HT-29 (cell line): ENCODE results near the gene LNP1. TPM values are rescaled to one million over a fixed set of nuclear protein-coding genes. Genes with fewer than 3 reads are reported as not detected.
"Not testable (repeated sequence)": the region's sequence is repeated elsewhere in the genome, so short reads cannot be mapped to it uniquely, and the experiment has no call there.

Source experiments
- DNase-seq: peaks from one replicate; pipeline ENCODE4 v3.0.0-alpha.2; 2015; ENCODE audit warnings: low spot score
- total RNA-seq: library from RNA; depleted of rRNA; stranded (reverse); fragments of >200 nt; shearing (Covaris generic); gene quantifications from 2 replicates; pipeline ENCODE4 v1.2.3, GENCODE V29; 2014

LNP1 gene
- total RNA-seq, 1 experiment from 2014 or later = 0.81 TPM

DNA sequence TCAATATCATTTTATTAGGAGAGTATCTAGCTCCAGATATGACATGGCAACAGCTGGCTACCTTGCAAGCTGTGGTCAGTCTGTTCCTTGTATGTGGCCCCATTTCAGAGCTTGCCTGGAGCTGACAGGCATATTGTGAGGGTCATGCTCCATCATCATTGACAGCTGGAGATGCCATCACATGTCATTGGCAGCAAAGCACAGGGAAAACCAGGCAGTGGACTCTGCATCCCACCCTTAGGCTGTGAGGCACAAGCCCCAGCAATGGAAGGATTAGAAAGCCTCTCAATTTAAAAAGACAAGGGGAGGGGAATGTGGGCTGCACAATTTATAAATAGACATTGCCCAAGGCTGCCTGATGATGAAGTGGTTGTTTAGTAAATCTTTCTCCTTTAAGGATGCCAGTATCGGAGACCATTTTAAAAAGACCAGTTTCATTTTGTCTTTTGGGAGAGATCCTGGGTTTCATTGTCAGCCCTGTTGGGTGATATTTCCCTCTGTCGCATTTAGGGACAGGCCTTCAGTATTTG, 27.9 kb downstream of the LNP1 start:
- DNase-seq = no peak

DNA sequence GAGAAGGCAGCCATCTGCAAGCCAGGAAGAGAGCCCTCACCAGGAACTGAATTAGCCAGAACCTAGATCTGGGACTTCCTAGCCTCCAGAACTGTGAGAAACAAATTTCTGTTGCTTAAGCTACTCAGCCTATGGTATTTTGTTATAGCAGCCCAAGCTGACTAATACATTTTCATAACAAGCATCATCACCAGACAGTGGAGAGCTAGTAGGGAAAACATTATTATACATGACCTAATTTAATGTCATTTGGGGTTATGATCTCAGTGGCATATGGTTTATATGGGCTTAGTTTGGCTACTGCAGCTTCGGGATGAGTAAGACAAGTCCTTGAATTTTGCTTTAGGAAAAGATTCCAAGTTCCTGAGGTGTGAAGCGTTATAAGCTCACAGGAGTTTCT, 35.6 kb downstream of the LNP1 start:
- DNase-seq = no peak

DNA sequence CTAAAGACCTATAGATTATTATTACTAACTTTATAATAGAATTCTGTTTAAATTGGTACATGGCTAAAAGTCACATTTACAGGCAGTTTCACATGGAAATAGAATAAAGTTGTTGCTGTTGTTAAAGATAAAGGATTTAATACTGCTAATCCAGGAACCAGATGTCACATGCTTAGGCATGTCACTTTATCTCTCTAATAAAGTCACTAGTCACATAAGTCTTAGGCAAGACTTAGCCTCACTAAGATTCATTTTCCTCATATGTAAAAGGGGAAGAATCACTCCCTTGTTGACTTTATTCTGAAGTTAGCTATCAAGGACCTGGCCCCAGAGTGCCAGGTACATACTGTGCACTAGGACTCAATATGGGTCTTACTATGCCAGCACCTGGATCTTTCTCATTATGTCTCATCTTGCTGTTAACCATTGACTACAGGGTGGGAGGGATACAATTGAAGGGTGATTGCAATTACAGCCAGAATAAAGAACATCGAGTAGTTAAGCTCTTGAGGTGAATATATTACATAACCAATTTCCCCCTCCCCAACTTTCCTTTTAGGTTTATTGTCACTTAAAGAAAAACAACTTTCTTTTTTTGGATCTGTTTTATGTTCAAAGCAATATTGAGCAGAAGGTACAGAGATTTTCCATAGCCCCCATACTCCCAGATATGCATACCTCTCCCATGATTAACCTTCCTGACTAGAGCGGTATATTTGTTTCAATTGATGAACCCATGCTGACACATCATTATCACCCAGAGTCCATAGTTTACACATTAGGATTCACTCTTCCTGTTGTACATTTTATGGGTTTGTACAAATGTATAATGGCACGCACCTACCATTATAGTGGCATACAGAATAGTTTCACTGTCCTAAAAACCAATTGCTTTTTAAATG, 36.6 kb downstream of the LNP1 start:
- DNase-seq = no peak

DNA sequence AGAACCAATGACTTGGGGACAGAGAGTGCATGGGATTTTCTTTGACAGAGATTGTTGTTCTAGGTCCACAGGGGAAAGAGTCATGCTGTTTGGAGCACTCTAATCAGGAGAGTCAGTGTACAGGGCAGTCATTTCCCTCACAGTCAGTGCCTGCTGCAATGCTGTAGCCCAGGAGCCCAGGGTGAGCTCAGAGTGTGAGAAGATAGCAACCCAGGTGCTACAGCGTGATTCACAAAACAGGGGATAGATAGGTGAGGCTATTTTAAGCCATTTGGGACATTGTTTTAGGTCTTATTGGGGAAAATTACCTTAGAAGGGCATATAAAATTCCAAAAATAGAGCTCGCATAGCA, 37.3 kb downstream of the LNP1 start:
- no peak for DNase-seq

DNA sequence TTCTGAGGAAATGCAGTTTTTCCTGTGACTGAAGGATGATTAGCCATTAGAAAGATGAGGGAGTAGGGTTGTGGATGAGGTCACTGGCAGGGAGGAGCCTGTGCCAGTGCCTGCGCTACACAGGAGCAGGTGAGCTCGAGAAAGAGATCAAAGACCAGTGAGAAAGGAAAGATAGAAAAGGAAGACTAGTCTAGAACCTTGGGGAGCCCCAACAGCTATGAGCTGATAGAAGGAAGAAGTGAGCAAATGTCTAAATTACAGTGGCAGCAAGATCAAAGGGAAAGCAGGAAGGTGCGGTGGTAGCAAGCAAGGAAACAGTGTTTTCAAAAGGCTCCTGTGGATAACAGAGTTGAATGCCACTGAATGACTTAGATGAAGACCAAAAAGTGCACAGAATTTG, 39.6 kb downstream of the LNP1 start:
- no peak for DNase-seq

DNA sequence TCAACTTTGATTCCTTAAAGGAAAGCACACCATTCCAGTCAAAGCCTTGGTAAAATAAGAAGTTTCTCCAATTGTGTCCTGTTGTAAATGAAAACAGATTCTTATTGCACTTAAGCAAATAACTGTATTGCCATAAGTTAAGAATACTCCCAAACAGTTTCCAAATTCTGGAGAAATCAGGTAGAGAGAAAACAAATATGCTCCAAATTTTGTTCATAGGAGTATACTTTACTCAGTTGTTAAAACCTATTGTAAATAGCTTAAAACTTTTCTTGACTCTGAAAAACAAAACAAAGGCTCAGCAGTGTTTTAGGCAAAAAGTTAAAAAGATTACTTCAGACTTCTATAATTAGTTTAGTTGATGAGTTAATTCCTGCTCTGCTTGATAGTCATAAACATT, 42.4 kb downstream of the LNP1 start:
- no peak for DNase-seq

DNA sequence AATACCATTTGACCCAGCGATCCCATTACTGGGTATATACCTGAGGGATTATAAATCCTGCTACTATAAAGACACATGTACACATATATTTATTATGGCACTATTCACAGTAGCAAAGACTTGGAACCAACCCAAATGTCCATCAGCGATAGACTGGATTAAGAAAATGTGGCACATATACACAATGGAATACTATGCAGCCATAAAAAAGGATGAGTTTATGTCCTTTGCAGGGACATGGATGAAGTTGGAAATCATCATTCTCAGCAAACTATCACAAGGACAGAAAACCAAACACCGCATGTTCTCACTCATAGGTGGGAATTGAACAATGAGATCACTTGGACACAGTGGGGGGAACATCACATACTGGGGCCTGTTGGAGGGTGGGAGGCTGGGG, 45.7 kb downstream of the LNP1 start:
- DNase-seq = not testable (repeated sequence)

DNA sequence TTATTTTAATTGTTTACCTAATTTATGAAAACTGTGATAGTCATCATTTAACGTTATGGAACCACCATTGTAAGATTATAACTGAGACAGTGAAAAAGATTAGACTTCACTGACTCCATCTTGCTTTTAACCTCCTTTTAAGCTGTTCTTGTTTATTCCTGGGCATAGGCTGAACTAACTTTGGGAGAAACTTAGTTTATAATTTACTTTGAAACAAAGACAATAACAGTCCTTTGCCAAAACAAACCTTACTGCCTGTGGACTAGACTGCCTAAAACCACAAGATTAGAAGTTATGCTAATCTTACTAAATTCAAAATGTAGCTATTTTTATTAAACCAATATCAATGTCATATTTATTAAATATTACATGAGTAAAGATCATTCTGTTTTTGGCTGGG, 46.7 kb downstream of the LNP1 start:
- no peak for DNase-seq

DNA sequence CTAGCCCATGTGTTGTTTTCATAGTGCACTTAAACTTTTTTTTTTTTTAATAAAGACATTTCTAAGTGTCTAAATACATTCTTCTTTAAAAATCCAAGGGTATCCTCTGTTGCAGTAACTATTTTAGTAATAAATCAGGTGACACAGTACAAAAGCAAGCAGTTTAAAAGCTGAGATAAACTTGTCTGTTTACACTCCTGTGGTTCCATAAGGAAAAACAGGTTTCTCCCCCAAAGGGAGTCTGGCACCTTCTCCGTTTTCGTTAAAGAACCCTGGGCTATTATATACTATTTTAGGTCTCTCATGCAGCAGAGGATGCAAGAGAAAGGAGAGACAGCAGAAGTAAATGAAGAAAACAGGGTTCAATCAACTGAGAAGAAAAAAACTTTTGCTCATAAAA, 47.9 kb downstream of the LNP1 start:
- DNase-seq = no peak

DNA sequence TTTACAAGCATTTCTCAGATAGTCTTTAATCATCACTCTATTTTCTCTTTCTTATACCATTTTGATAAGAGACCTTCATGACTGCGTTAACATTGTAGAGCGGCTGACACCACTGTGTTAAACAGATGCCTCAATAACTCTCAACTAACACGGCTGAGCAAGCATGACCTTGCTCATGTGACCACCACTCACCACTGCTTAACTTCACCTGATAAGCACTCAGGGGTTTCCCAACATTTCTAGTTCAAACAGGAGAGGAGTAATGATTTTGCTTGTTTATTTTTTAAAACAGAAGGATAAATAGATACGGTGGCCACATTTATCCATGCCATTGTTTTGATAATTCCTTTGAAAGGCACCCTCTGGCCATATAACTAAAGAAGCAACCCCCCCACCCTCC, 53.3 kb downstream of the LNP1 start:
- no peak for DNase-seq

DNA sequence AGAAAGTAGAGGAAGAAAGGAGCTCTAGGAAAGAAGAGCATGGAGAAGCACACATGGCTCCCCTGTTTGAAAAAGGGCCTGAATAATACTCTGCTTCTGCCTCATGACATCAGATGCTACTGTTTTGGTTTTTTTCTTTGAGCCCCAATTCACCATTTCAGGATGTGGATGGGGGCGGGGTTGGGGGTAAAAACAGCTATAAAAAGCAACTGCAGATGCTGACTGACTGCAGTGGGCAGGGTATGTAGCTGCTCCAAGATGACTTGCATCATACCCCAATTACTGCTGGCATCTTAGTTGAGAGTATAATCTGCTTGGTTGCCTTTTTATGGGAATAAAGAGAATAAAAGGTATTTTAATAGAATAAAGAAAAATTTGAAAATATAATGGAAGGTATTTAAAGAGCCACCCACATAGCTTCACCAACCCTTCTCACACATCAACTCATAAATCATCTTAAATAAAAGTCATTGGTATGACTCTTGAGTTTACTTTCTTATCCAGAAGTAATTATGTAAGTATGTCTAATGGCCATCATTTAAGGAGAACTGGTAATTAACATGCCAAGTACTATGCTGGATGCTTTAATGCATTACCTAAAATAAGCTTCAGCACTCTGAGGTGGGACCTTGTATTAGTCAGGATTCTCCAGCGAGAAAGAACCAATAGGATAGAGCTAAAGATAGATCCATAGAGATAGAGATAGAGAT, 54.7 kb downstream of the LNP1 start:
- no peak for DNase-seq

DNA sequence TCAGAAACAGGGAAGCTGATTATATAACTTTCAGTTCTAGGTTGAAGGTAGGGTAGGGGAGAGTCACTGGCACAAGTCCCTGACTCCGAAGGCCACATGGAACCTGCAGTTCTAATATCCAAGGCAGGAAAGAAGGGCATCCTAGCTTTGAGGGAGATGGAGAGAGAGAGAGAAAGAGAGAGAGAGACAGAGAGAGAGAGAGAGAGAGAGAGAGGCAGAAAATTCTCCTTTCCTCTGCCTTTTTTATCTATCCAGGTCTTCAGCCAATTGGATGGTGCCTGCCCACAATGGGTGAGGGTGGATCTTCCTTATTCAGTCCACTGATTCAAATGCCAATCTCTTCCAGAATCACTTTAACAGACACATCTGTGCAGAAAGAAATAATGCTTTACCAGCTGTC, 55.4 kb downstream of the LNP1 start:
- DNase-seq = no peak

DNA sequence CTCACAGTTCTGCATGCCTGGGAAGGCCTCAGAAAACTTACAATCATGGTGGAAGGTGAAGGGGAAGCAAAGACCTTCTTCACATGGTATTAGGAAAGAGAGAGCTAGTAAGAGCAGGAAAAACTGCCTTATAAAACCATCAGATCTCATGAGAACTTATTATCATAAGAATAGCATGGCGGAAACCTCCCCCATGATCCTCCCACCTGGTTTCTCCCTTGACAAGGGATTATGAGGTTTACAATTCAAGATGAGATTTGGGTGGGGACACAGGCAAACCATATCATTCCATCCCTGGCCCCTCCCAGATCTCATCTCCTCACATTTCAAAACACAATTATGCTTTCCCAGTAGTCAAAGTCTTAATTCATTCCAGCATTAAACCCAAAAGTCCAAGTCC, 56.5 kb downstream of the LNP1 start:
- no peak for DNase-seq

DNA sequence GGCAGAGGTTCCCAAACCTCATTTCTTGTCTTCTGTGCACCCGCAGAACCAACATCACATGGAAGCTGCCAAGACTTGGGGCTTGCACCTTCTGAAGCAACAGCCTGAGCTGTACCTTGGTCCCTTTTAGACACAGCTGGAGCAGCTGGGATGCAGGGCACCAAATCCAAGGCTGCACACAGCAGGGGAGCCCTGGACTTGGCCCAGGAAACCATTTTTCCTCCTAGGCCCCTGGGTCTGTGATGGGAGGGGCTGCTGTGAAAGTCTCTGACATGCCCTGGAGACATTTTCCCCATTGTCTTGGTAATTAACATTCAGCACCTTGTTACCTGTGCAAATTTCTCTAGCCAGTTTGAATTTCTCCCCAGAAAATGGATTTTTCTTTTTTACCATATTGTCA, 57.5 kb downstream of the LNP1 start:
- no peak for DNase-seq

DNA sequence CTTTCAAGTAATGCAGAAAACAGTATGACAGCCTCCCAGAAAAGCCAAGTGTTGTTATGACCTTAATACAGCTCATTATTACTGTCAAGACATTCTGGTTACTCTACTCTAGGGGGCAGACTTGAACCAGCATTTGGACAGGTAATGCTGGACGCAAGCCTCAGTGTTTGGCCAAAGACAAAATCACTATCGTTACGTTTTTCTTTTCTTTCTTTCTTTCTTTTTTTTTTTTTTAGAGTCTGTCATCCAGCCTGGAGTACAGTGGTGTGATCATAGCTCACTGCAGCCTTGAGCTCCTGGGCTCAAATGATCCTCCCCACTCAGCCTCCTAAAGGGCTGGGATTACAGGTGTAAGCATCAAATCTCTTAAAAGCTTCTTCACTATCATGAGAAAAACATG, 61.7 kb downstream of the LNP1 start:
- DNase-seq = peak; percentile 72

DNA sequence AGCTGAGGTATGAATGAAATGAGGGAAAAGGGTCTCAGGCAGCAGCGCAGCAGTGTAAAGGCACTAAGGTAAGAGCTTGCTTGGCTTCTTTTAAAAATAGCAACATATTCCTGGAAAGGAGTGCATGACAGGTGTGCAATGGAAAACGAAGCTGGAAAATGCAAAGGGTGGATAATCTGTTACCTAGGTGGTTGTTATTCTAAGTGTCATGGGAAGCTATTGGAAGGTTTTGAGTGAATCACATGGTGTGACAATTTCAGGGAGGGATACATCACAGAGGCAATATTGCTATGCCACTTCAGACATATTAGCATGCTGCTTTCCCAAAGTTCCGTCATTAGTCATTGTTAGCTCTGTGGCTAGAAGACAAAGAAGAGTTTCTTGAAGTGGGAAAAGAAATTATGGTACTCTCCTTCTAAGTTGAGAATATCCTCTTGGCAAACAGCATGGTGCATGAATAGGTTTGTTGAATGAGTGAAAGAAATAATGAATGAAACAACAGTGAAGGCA, 62.4 kb downstream of the LNP1 start:
- no peak for DNase-seq

DNA sequence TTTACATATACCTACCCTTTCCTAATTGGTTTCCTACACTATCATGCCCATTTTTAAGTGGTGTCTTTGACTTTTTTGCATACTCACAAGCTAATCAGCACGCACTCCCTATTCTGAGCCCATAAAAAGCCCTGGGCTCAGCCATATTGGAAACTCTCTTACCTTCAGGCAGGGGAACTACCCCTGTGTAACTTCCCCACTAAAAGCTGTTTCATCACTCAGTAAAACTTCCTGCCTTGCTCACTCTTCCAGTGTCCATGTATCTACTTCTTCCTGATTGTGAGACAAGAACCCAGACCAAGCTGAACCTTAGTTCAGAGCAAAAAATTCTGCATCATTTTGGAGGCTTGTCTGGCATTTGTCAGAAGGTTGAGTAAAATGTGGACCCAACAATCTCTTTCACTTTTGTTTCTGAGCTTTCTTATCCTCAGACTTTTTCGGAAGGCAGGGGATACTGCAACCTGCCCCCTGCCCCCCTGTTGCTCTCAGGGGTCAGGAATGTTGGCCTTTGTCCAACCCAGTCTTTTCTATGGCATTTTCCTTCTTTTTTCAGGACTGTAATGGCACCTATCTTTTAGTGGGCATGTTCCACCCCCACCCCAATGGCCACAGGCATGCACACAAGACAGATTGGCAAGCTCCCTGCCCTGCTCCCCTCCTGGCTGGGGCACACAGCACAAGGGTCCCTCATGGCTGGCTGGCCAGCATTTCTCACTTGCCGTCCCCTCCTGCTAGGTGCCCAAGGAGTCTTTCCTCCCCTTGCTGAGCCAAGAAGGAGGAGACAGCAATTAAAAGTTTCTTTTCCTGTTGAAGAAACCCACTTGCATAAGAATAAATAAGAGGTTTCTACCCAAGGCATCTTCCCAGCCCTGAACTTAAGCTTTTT, 64.8 kb downstream of the LNP1 start:
- DNase-seq = no peak

DNA sequence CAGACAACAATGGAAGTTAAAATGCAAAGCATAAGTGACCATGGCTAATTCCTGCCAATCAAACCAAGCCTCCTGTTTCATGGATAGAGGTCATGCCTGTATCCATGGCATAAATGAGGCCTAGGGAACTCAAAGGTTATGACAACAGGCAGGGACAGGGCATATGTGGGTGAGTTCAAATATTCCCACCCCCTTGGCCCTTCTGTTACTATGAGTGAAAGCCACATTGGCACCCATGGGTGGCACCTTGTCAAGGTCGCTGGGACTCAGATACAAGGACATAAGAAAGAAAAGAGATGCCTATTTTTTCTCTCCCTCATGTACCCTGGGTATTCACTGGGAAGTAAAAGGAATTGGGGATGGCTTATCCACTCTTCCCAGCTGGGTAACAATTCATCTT, 65.8 kb downstream of the LNP1 start:
- no peak for DNase-seq

DNA sequence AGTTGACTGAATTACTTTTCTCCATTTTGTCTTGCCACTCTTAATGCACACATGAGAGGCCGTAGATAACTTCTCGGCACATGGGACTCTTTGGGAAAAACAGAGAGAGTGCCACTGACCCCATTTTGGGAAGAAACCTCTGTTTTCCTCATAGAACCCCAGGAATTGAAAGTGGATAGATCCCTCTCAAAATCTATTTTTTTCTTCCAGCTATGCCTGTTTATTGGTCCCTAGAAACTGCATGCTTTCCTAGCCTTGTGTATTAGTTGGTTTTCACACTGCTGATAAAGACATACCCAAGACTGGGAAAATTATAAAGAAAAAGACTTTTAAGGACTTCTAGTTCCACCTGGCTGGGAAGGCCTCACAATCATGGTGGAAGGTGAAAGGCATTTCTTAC, 67.3 kb downstream of the LNP1 start:
- no peak for DNase-seq

DNA sequence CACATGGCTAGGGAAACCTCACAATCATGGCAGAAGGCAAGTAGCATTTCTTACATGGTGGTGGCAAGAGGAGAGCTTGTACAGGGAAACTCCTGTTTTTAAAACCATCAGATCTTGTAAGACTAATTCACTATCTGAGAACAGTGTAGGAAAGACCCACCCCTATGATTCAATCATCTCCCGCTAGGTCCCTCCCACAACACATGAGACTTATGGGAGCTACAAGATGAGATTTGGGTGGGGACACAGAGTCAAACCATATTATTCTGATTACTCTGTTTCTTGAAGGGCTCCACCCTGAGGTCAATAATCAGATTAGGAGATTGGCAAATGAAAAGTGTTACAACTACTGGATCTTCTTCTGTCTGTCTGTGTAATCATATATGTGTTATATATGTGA, 69.6 kb downstream of the LNP1 start:
- no peak for DNase-seq

DNA sequence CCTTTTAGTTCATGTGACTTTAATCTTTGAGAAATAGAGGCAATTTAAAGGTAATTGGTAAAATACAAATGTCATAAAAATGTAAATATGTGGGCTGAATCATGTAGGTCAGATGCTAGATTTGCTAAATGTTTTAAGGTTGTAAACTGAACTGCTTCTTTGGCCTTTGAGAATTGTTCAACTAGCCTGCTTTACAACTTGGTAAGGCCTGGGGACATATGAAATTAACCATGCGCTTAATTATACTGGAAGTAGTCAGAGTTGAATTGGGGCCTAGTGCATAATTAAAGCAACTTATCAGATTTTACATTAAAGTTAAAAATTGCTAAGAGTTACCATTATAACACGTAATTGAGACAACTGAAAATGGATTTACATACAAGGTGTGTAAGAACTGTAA, 70.1 kb downstream of the LNP1 start:
- DNase-seq = no peak

DNA sequence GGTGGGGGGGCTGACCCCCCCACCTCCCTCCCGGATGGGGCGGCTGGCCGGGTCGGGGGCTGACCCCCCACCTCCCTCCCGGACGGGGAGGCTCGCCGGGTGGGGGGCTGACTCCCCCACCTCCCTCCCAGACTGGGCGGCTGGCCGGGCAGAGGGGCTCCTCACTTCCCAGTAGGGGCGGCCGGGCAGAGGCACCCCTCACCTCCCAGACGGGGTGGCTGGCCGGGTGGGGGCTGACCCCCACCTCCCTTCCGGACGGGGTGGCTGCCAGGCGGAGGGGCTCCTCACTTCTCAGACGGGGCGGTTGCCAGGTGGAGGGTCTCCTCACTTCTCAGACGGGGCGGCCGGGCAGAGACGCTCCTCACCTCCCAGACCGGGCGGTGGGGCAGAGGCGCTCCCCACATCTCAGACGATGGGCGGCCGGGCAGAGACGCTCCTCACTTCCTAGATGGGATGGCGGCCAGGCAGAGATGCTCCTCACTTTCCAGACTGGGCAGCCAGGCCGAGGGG, 76.6 kb downstream of the LNP1 start:
- not testable (repeated sequence) for DNase-seq
